HG02970 (cell line): ENCODE results near the gene PDCD5.
"Not testable (repeated sequence)": the region's sequence is repeated elsewhere in the genome, so short reads cannot be mapped to it uniquely, and the experiment has no call there.

Experiments used
- ATAC-seq: cut with Tn5 transposase; IDR thresholded peaks from one replicate; pipeline ENCODE4 v1.9.1; 2021; ENCODE audit warnings: mild to moderate bottlenecking, moderate library complexity, moderate number of reproducible peaks; ENCODE audit not compliant: unreplicated experiment, low FRiP score

PDCD5 gene

DNA sequence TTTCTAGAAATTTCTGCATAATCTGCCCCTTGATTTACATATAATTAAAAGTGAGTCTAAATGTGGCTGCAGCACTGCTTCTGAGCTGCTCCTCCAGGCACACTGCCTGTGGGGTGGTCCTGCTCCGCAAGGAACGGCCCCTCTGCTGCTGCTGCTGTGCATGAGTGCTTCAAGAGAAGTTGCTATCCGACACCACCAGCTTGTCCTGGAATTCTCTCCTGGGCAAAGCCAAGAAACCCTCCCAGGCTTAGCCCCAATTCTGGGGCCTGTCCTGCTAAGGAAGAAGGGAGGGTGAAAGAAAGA, 7.5 kb upstream of the PDCD5 start:
- ATAC-seq, result no peak

DNA sequence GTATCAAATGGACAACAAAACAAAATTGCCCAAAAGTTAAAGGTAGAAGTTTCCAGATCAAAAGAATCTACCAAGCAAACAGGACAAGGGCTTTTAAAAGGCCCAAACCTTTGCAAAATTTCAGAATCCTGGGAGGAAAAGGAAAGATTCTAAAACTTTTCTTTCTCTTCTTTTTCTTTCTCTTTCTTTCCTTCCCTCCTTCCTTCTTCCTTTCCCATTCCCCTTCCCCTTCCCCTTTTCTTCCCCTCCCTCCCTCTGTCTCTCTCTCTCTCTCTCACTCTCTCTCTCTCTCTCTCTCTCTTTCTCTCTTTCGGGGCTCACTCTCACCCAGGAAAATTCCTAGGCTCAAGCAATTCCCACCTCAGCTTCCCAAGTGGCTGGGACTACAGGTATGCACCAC, 4.2 kb upstream of the PDCD5 start:
- ATAC-seq, result no peak

DNA sequence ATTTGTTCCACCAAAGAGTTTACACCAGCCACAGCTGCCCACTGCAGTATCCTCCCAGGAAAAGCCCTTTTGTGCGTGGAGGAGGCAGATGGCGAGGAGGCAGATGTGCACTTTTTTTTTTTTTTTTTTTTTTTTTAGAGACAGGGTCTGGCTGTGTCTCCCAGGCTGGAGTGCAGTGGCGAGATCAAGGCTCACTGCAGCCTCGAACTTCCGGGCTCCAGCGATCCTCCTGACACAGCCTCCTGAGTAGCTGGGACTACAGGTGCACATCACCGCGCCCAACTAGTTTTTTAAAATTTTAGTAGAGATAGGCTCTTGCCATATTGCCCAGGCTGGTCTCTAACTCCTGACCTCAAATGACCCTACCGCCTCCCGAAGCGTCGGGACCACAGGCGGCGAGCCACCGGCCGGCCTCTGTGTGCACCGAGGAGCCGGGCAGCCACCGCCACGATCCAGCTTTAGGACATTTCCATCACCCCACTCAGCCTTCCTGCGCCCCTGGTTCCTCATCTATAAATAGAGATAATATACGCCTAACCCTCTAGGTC, 563 bp upstream of the PDCD5 start:
- peak; percentile 22 for ATAC-seq

DNA sequence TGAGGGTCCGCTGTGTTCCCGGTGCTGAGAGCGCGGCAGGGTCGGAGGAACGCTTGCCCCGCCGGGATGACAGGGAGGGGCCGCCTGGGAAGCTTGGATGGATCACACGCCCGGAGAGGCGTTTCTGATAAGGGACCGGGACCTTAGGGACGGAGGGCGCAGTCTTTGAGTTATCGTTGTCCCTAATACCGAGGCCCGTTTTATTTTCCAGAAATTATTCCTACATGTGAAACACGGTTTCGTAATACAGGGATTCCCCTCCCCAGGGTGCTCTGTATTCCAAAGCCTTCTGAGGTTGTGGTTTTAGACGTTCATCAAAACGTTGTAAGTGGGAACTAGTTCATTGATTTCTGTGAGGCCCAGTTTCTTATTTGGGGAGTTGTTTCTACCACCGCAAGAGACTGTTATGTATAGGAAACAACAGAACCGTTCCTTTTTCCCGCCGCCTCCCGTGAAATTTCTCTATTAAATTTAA, 752 bp downstream of the PDCD5 start:
- no peak for ATAC-seq

DNA sequence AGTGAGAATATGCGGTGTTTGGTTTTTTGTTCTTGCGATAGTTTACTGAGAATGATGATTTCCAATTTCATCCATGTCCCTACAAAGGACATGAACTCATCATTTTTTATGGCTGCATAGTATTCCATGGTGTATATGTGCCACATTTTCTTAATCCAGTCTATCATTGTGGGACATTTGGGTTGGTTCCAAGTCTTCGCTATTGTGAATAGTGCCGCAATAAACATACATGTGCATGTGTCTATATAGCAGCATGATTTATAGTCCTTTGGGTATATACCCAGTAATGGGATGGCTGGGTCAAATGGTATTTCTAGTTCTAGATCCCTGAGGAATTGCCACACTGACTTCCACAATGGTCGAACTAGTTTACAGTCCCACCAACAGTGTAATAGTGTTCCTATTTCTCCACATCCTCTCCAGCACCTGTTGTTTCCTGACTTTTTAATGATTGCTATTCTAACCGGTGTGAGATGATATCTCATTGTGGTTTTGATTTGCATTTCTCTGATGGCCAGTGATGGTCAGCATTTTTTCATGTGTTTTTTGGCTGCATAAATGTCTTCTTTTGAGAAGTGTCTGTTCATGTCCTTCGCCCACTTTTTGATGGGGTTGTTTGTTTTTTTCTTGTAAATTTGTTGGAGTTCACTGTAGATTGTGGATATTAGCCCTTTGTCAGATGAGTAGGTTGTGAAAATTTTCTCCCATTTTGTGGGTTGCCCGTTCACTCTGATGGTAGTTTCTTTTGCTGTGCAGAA, 6.9 kb downstream of the PDCD5 start:
- ATAC-seq, result not testable (repeated sequence)

DNA sequence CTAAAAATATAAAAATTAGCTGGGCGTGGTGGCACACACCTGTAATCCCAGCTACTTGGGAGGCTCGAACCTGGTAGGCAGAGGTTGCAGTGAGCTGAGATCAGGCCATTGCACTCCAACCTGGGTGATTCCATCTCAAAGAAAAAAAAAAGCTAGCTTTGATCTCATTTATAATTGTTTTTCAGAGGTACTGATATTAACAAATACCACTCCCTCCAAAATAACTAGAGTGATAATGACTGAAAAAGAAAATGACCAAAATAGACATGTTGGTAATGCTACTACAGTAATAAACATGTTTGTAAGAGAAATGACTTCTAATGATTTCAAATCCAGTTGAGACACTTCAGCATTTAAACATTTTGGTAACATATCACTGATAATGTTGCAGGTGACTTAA, 13.0 kb downstream of the PDCD5 start:
- ATAC-seq, result no peak

DNA sequence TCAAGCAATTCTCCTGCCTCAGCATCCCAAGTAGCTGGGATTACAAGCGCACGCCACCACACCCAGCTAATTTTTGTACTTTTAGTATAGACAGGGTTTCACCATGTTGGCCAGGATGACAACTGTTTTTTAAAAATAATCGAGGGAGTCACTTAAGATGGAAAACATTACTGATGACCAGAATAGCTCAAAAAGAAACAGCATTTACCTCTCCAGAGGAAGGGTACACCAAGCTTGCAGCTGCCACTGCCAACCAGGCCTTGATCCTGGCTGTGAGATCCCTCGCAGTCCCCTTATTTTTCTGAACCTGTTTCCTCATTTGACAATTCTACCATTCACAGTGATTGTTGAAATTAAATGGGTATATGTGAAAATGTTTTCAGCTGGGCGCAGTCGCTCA, 14.5 kb downstream of the PDCD5 start:
- no peak for ATAC-seq

DNA sequence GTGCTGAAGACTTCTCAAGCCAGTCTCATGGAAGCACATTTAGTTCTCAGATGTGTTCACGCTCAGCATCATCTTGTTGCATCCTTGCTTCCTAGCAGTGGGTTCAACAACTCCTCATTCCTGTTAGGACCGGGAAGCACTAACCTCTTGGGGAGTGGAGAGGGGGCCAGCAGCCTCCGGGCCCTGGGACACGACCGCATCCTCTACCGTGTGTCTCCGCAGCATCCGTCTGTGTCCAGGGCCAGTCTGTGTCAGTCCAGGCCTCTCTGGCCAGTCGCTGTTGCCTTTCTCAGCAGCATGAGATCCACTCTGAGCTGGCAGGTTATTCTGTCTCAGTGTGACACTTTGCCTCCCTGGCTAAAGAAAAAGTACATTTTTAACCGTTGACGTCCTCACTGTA, 17.0 kb downstream of the PDCD5 start:
- no peak for ATAC-seq

DNA sequence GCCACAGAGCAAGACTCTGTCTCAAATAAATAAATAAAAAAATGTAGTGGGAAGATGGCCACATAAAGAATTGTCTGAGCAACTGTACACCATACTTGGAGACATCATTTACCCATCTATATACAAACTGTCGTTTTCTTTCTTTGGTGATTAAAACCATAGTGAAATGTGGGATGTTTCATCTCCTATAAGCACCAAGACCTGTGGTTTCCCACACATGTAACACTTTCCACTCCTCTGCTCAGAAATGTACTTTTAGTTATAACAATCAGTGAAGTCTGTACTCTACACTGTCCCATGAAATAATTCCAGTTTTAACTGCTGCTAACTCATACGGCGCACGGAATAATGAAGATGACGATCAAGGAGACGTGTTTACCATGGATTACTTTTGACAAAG, 18.3 kb downstream of the PDCD5 start:
- ATAC-seq, result no peak

DNA sequence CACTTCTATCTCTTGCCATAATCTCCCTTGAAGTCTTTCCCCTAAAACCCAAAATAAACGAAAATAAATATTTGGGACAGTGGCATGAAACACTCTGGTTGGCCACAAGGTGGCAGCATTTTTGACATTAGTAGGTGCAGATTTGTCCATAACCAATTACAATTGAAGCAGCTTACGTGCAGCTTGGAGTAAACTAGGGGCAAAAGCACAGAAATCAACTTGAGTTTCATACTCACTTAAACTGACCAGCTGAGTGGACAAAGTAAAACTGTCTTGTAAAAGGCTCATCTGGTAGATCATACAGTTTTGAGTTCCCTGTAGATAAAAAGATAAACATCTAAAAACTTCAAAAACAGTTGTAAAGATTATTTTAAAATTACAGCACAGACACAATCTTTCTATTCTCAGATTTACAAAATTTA, 18.8 kb downstream of the PDCD5 start:
- ATAC-seq, result no peak

DNA sequence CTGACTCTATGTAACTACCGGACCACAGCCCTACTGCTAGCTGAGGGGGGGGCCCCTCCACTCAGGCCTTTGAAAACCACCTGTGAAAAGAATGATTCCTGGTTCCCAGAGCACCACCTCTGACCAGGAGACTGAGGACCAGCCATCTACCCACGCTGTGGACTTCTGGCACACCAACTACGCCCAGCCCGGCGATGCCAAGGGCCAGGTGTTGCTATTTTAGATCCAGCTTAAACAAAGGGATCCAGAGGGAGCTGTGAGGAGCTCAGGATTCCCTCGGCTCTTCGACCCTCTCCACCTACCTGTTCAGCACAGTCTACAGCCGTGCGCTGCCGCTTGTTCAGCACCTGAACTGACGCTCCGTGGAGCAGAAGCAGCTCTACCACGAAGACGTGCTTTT, 23.0 kb downstream of the PDCD5 start:
- no peak for ATAC-seq

DNA sequence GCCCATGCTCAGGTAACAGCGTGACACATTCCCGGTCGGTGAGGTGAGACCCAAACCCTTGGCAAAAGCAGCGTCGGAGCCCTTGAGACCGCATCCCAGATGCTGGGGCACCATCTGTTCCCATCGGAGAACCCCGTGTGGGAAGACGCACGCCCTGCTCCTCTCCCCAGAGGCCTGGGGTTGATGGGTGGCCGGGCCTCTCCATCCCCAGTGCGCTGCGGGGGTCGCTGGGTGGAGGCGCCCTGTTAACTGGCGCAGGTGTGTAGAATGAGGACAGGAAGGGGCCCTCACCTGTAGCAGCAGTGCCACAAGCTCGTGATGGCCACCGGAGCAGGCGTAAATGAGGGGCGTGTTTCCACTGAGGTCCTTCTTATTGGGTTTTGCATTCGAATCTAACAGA, 24.6 kb downstream of the PDCD5 start:
- no peak for ATAC-seq

DNA sequence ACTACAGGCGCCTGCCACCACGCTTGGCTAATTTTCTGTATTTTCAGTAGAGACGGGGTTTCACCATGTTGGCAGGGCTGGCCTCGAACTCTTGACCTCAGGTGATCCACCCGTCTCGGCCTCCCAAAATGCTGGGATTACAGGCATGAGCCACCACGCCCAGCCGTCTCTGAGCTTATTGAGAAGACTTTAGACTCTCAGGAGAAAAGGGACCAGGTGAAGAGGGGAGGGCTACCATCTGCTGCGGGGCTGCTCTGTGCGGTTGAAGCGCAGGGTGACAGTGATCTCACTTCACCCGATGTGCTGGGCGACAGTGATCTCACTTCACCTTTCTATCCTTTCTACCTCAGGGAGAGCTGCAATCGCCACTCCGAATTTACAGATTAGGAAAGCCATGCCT, 25.3 kb downstream of the PDCD5 start:
- ATAC-seq, result no peak

DNA sequence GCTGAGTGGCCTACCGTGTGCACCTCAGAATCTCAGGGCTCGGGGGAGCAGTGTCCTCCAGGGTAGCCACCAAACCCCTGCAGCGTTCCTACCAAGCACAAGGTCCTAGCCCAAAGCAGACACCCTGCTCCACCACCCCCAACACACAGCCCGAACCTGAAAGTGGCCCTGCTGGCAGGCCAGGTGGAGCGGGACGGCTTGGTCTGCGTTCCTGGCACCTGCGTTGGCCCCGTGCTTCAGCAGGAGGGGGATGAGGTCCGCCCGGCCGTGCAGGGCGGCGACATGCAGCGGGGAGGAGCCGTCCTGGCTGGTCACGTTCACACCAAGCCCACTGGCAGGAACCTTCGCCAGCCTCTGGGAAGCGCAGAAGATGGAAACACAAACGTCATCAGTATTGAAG, 26.5 kb downstream of the PDCD5 start:
- no peak for ATAC-seq

DNA sequence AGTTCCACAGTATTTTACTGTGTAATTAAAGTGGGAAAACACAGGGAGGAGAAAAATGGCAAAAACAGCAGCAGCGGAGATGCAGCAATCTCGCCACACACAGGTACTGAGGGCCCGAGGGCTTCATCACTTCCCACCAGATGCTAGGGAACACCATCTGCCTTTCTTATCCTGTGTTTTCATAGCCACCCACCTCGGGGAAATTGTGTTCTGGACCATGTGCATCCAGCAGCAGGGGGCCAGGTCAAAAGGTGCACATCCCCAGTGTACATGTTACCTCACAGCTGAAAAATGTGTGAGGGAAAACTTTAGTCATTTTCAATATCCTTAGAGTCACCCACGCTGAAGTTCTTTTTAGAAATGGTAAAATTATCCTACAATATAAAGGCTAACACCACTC, 30.2 kb downstream of the PDCD5 start:
- ATAC-seq, result no peak

DNA sequence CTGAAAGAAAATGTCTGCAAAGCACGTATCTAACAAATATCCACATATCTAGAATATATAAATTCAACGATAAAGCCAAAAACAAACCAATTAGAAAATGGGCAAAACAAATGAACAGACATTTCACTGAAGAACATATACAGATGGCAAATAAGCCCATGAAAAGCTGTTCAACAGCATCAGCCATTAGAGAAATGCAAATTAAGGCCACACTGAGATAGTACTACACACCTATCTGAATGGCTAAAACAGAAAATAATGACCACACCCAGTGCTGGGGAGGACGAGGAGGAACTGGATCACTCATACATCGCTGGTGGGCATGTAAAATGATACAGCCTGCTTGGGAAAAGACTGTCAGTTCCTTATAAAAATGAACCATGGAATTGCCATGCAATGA, 32.0 kb downstream of the PDCD5 start:
- ATAC-seq, result no peak

DNA sequence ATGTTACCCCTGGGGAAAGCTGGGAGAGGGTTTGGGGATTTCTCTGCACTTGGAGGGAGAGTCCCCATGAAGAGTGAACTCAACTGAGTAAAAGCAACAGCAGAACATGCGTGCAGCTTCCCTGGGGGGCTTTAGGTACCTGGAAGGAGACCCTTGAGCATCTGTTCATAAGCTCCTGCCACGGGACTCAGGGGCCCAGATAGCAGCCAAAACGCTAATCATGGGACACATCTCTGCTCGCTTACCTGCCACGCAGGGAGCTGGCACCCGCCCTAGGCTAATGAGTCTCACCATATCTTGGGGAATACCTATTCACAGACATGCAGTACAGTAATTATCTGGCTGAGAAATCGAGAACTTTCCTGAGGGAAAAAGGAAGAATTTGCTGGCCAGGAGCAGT, 33.9 kb downstream of the PDCD5 start:
- no peak for ATAC-seq

DNA sequence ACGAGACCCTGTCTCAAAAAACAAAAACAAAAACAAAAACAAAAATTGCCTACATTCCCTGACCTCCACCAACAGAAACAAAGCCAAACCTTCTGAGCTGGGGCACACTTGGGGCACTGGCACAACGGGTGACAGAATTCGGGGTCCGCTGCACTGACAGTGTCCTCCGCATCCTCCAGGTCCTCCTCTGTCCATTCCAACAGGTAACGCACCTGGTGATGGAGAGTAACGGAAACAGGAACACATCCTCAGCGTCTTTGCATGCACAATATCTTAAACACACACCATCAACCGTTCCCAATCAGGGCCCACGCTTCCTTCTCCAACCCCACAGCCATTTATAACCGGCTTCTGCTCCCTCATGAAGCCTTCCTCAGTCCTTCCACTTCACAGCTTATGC, 34.6 kb downstream of the PDCD5 start:
- no peak for ATAC-seq

DNA sequence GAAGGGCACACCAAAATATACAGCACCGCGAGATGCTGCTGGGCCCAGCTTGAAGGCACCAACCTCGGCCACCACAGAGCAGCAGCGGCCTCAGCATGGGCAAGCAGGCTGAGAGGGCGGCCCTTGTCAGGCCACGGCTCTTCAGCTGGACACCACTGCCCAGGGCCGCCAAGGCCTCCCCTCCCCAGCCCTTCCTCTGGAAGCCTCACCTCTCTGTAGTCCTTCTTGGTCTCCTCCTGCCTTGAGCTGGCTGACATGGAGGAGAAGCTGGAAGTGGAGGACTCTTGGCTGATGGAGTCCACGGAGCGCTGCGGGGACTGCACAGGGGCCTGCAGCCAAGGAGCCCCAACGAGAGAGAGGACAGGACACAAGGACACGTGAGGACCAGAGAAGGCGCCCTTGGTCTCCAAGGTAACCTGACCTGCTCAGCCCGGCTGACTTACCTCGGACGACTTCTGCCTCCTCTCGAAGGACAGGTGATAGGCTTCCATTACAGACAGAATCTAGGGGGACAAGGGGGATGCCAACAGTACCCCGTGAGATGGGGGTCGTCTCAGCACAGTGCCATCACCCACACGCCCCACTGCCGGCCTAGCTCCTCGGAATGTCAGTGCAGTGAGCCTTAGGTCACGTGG, 38.2 kb downstream of the PDCD5 start:
- ATAC-seq, result no peak

DNA sequence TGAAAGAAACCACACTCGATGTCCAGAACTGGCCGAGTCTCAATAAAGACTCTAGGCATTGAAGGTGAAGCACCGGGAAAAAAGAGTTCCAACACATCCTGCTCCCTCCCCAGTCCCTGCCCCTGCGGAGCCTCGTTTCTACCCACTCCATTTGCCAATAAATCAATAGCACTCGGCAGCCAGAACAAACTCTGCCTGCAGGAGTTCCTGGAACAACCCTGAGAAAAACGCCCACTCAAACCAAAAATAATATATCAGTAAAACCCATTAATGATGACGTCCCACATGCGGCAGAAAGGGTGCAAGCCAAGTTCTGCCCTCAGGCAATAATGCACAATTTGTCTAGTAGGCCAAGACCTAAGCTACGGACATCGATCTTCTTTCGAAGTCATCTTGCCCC, 41.0 kb downstream of the PDCD5 start:
- ATAC-seq, result no peak

DNA sequence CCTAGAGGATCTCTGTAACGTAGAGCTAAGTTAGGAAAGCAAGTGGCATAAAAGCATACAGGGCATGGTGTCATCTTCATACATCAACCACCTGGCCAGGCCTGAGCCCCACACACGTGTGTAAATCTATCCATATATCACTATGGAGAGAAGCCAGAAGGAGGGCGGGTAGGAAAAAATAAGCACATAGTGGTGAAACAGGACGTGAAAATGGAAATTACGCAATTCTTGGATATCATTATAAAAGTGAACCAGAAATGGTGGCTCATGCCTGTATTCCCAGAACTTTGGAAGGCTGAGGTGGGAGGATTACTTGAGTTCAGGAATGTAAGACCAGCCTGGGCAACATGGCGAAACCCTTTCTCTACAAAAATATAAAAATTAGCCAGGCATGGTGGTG, 43.4 kb downstream of the PDCD5 start:
- no peak for ATAC-seq

DNA sequence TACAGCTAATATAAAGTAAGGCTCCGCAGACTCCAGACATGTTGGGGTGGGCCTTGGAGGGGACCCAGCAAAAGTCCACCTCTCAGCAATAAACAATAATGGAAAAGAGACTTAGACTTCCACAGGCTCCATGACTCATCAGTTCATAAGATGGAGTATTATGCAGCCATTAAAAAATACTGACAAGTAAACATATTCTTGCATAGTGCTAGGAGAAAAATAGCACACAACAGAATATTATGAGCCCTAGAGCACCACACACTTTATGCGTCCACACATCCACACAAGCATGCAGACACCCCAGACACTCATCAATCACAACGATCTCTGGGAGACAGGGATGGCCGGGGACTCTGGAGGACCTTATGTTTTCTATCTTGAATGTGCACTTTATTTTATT, 46.0 kb downstream of the PDCD5 start:
- no peak for ATAC-seq
